Measurements from ENCODE around the gene JPH3. TPM values are rescaled to one million over a fixed set of nuclear protein-coding genes. Genes with fewer than 3 reads are reported as not detected.

JPH3 gene
- total RNA-seq, 6 experiments from 2014 or later: not detected

DNA sequence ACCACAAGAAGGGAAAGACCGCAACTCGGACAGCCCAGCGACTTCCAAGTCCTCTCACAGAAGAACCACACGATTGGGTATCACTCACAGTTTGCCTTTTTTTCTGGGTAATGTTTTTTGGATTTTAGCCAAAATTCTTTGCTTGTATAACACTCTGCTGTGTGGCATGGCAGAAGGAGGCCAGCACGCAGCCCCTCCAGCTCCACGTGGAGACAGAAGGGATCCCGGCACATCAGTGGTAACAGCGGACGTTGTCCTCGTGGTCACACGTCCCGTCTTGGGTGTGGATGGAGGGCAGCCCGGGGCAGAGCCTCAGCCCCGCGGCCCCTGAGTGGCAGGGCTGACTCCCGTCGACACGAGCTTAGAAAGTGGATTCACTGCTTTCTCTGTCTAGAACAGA is 94.4 kb downstream of the JPH3 start:
- H3K27ac Mint-ChIP-seq: no peak overlapping the region
- H3K9me3 Mint-ChIP-seq: no peaks in the 10 kb centered on the region
- TF ChIP-seq, protein P1, sequence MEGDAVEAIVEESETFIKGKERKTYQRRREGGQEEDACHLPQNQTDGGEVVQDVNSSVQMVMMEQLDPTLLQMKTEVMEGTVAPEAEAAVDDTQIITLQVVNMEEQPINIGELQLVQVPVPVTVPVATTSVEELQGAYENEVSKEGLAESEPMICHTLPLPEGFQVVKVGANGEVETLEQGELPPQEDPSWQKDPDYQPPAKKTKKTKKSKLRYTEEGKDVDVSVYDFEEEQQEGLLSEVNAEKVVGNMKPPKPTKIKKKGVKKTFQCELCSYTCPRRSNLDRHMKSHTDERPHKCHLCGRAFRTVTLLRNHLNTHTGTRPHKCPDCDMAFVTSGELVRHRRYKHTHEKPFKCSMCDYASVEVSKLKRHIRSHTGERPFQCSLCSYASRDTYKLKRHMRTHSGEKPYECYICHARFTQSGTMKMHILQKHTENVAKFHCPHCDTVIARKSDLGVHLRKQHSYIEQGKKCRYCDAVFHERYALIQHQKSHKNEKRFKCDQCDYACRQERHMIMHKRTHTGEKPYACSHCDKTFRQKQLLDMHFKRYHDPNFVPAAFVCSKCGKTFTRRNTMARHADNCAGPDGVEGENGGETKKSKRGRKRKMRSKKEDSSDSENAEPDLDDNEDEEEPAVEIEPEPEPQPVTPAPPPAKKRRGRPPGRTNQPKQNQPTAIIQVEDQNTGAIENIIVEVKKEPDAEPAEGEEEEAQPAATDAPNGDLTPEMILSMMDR (IDR thresholded peaks at IDR 0.05): no peak
- peaks cover 5% of the 10 kb centered on the region; the same call in 1 of the 2 replicates for H3K36me3 Mint-ChIP-seq (ENCODE audit: low read depth)
- H3K4me1 Mint-ChIP-seq (ENCODE audit: low read depth): no peaks in the 10 kb centered on the region
- no peak for DNase-seq
- no peak overlapping the region for H3K4me3 Mint-ChIP-seq
- H3K27me3 Mint-ChIP-seq (ENCODE audit: insufficient read depth): peaks cover 2% of the 10 kb centered on the region; the same call in 1 of the 2 replicates

DNA sequence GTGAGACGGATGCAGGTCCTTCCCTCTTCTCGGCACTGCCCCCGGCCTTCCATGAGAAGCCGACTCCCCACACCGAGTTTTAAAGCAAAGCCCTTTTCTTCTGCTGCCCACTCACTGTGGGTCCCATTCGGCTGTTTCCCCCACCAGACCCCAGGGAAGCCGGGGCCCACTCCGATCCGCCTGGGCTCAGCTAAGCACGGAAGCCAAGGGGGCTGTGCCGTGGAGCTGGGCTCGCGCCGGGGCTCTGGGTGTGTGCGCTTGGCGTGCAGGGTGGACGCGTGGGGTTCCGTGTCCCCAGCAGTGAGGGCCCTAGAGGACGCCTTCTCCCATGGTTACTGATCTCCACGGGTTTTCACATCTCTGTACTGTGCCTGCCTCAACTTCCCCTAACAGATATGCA is 94.9 kb downstream of the JPH3 start:
- no peak for DNase-seq
- Mint-ChIP-seq H3K9me3 (no peaks in the 10 kb centered on the region), H3K36me3 (ENCODE audit: low read depth) (peaks cover 5% of the 10 kb centered on the region; the same call in 1 of the 2 replicates), H3K4me3 (no peak overlapping the region), H3K4me1 (ENCODE audit: low read depth) (no peaks in the 10 kb centered on the region), H3K27ac (no peak overlapping the region), H3K27me3 (ENCODE audit: insufficient read depth) (peaks cover 2% of the 10 kb centered on the region; the same call in 1 of the 2 replicates)
- TF ChIP-seq, protein P1 (IDR thresholded peaks at IDR 0.05): no peak

DNA sequence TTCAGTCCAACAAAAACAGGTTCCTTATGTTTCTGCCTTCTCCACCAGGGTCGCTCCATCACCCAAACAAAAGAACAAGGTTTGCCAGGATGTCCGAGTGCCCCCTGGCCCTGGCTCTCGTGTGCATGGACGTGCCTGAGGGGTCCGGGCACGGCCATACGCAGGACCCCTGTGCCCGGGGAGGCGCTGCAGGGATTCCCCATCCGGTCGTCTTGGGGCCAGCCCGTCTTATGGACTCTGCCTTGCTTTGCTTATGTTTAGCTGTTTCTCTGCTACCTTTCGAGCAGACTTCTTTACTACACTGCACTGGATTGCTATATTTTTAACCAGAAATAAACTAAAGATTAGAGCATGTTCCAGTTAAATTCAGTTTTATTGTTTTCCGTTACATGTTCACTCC is 95.5 kb downstream of the JPH3 start:
- Mint-ChIP-seq H3K4me1 (ENCODE audit: low read depth) (no peaks in the 10 kb centered on the region), H3K27ac (no peak overlapping the region), H3K27me3 (ENCODE audit: insufficient read depth) (peaks cover 2% of the 10 kb centered on the region; the same call in 1 of the 2 replicates), H3K4me3 (no peak overlapping the region), H3K36me3 (ENCODE audit: low read depth) (peaks cover 5% of the 10 kb centered on the region; the same call in 1 of the 2 replicates), H3K9me3 (no peaks in the 10 kb centered on the region)
- no peak for DNase-seq
- TF ChIP-seq, protein P1 (IDR thresholded peaks at IDR 0.05): no peak

DNA sequence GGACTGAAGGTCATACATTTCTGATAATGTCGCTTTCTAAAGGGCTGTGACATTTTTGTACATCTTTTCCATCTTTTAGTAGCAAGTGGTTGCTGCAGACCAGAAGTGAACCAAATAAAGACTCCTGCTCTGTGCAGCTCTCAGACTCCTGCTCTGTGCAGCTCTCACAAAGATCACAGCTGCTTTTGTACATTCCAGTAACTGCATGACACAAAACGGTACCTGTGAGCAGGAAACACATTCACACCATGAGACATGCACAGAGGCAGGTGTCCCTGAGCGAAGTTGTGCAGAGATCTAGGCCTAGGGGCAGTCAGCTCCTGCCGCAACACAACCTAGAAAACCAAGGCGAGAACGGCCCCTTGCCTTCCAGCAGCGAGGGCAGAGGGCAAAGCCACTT is 95.9 kb downstream of the JPH3 start:
- Mint-ChIP-seq H3K4me1 (ENCODE audit: low read depth) (no peaks in the 10 kb centered on the region), H3K4me3 (no peak overlapping the region), H3K27me3 (ENCODE audit: insufficient read depth) (peaks cover 2% of the 10 kb centered on the region; the same call in 1 of the 2 replicates), H3K9me3 (no peaks in the 10 kb centered on the region), H3K36me3 (ENCODE audit: low read depth) (peaks cover 5% of the 10 kb centered on the region; the same call in 1 of the 2 replicates), H3K27ac (no peak overlapping the region)
- TF ChIP-seq, protein P1 (IDR thresholded peaks at IDR 0.05): no peak
- no peak for DNase-seq

DNA sequence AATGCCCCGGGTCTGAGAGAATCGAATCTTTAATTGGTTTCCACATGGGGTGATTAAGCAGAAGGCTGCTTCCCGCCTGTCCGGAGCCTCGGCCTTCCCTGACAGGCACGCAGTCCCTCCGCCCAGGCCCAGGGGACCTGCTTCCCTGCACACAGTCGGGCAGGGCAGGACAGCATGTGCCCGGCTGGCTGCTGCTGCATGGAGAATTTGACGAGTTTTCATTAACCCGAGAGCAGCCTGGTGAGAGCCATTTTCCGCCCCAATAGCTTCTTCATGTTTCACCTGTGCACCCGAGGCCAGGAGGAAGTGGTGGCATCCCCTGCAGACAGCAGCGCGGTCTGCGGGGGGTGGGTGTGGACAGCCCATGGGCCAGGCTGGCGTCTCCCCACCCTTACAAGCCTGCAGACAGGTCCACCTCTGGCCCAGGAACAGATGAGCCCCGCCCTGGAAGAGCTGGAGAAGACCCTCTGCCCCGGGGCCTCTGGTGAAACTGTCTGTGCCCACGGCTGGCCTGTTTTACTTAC is 96.4 kb downstream of the JPH3 start:
- Mint-ChIP-seq H3K27ac (no peak overlapping the region), H3K36me3 (ENCODE audit: low read depth) (peaks cover 5% of the 10 kb centered on the region; the same call in 1 of the 2 replicates), H3K27me3 (ENCODE audit: insufficient read depth) (peaks cover 2% of the 10 kb centered on the region; the same call in 1 of the 2 replicates), H3K4me1 (ENCODE audit: low read depth) (no peaks in the 10 kb centered on the region), H3K9me3 (no peaks in the 10 kb centered on the region), H3K4me3 (no peak overlapping the region)
- TF ChIP-seq, protein P1 (IDR thresholded peaks at IDR 0.05): no peak
- no peak for DNase-seq
